ACC112 (cell line): ENCODE measurements around the gene PANX2.
A peak's percentile ranks its signal among the peaks of the same experiment; 100 is the strongest.

Experiments used
- H2AFZ ChIP-seq: fragments of 200-600 bp; sonication (generic); one replicate; pipeline ENCODE4 v1.6.0; 2017; ENCODE audit warnings: antibody characterized with exemption, low read length; ENCODE audit not compliant: unreplicated experiment
- H3K27ac ChIP-seq: fragments of 200-600 bp; sonication (generic); 2 replicates; pipeline ENCODE4 v1.5.1; 2014; ENCODE audit warnings: low read depth, mild to moderate bottlenecking, antibody characterized with exemption, low read length, moderate library complexity
- H3K27me3 ChIP-seq: fragments of 200-600 bp; sonication (generic); 2 replicates; pipeline ENCODE4 v1.6.1; 2014; ENCODE audit warnings: mild to moderate bottlenecking, antibody characterized with exemption, low read length, moderate library complexity, mixed read lengths; ENCODE audit not compliant: insufficient read depth
- H3K36me3 ChIP-seq: fragments of 200-600 bp; sonication (generic); 2 replicates; pipeline ENCODE4 v1.6.1; 2016; ENCODE audit warnings: mild to moderate bottlenecking, antibody characterized with exemption, low read length, moderate library complexity, mixed read lengths; ENCODE audit not compliant: insufficient read depth
- H3K4me1 ChIP-seq: fragments of 200-600 bp; sonication (generic); one replicate; pipeline ENCODE4 v1.6.1; 2016; ENCODE audit warnings: low read length, mixed read lengths; ENCODE audit not compliant: insufficient read depth, unreplicated experiment, control insufficient read depth
- H3K4me3 ChIP-seq: fragments of 200-600 bp; sonication (generic); 2 replicates; pipeline ENCODE4 v1.5.1; 2014; ENCODE audit warnings: mild to moderate bottlenecking, low read depth, low read length
- H3K79me2 ChIP-seq: fragments of 200-600 bp; sonication (generic); one replicate; pipeline ENCODE4 v1.6.0; 2016; ENCODE audit warnings: low read length; ENCODE audit not compliant: control insufficient read depth, unreplicated experiment, insufficient read depth

Gene PANX2

DNA sequence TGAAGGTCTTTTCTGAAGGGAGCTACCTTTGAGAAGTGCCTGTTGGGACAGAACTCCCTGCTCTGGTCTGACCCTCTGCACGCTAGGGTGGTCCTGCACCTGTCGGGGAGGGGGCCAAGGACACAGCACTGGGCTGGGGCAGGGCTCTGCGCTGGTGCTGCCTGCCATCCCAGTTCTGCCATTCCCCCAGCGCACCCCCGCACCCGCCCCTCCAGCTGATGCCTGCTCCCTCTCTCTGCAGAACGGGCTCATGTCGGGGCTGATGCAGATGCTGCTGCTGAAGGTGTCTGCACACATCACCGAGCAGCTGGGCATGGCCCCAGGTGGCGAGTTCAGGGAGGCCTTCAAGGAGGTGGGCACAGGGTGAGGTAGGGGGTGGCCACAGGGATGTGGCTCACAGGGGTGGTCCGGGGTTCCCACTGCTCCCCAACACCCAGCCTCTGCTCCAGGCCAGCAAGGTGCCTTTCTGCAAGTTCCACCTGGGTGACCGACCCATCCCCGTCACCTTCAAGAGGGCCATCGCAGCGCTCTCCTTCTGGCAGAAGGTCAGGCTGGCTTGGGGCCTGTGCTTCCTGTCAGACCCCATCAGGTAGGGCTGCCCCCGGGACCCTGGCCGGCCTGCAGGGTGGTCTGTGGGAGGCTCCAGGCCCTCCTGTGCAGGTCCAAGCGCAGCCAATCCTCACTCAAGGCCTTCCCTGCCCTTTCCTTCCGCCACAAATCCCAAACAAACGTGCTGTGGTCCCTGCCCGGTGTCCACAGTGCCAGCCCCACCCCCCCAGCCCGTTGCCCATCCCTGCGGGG is 26.7 kb downstream of the PANX2 start:
- no peak overlapping the region for H3K4me3 ChIP-seq
- no peaks in the 10 kb centered on the region for H3K36me3 ChIP-seq
- no peak overlapping the region for H3K27ac ChIP-seq
- H3K79me2 ChIP-seq = peaks cover 10% of the 10 kb centered on the region
- no peaks in the 10 kb centered on the region for H3K27me3 ChIP-seq
- H2AFZ ChIP-seq = no peak overlapping the region
- peaks cover 1% of the 10 kb centered on the region for H3K4me1 ChIP-seq

GRCh38 chr22:50197856-50198623 is 27.5 kb downstream of the PANX2 start:
- Histone ChIP-seq H3K4me3 (no peak overlapping the region), H2AFZ (no peak overlapping the region), H3K27me3 (no peaks in the 10 kb centered on the region), H3K79me2 (peaks cover 18% of the 10 kb centered on the region), H3K27ac (no peak overlapping the region), H3K36me3 (peaks cover under 1% of the 10 kb centered on the region; the same call in 1 of the 2 replicates), H3K4me1 (peaks cover 4% of the 10 kb centered on the region)

DNA sequence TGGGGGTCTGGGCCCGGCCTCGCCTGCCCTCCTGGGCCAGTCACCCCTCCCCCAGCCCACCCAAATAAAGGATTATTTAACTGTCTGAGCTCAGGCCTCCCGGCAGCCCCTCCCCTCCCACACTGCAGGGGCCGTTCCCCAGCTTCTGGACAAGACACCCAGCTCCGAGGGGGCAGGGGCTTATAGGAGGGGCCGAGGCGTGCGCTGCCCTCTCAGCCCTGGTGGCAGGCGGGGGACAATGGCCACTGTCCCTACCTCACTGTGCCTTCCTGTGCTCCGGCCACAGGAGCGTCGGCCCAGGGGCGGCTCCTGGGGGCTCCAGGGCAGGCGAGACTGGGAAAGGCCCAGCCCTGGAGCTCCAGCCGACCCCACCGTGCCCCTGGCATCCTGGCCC is 28.1 kb downstream of the PANX2 start:
- H2AFZ ChIP-seq = no peak overlapping the region
- H3K27ac ChIP-seq = no peak overlapping the region
- no peaks in the 10 kb centered on the region for H3K27me3 ChIP-seq
- H3K79me2 ChIP-seq = peaks cover 22% of the 10 kb centered on the region
- peaks cover 6% of the 10 kb centered on the region; the same call in 1 of the 2 replicates for H3K36me3 ChIP-seq
- no peak overlapping the region for H3K4me3 ChIP-seq
- peaks cover 4% of the 10 kb centered on the region for H3K4me1 ChIP-seq

- Histone ChIP-seq H3K36me3 (peaks cover 8% of the 10 kb centered on the region; the same call in 1 of the 2 replicates), H2AFZ (no peak overlapping the region), H3K4me3 (no peak overlapping the region), H3K27me3 (no peaks in the 10 kb centered on the region), H3K4me1 (peaks cover 4% of the 10 kb centered on the region), H3K27ac (no peak overlapping the region), H3K79me2 (peaks cover 24% of the 10 kb centered on the region)
These were observed 28.8 kb downstream of the PANX2 start for GRCh38 chr22:50199251-50199721.

- Histone ChIP-seq H2AFZ (no peak overlapping the region), H3K36me3 (peaks cover 8% of the 10 kb centered on the region; the same call in 1 of the 2 replicates), H3K27me3 (no peaks in the 10 kb centered on the region), H3K79me2 (peaks cover 24% of the 10 kb centered on the region), H3K4me3 (peak overlapping the region; percentile 86), H3K4me1 (peaks cover 4% of the 10 kb centered on the region), H3K27ac (no peak overlapping the region)
These were observed 29.4 kb downstream of the PANX2 start for GRCh38 chr22:50199829-50200460.

- peaks cover 4% of the 10 kb centered on the region for H3K4me1 ChIP-seq
- peak within 1 kb of the TSS; percentile 86 for H3K4me3 ChIP-seq
- peak within 1 kb of the TSS; percentile 60 for H2AFZ ChIP-seq
- no peaks in the 10 kb centered on the region for H3K27me3 ChIP-seq
- peaks cover 8% of the 10 kb centered on the region; the same call in 1 of the 2 replicates for H3K36me3 ChIP-seq
- H3K79me2 ChIP-seq = peaks cover 24% of the 10 kb centered on the region
- H3K27ac ChIP-seq = no peak within 1 kb of the TSS
These were observed 30.1 kb downstream of the PANX2 start, which contains the start of gene SELENOO for GRCh38 chr22:50200461-50201190. TSS of gene SELENOO (plus strand) at chr22:50201011. CDS start at chr22:50201037, 26 bp downstream.

DNA sequence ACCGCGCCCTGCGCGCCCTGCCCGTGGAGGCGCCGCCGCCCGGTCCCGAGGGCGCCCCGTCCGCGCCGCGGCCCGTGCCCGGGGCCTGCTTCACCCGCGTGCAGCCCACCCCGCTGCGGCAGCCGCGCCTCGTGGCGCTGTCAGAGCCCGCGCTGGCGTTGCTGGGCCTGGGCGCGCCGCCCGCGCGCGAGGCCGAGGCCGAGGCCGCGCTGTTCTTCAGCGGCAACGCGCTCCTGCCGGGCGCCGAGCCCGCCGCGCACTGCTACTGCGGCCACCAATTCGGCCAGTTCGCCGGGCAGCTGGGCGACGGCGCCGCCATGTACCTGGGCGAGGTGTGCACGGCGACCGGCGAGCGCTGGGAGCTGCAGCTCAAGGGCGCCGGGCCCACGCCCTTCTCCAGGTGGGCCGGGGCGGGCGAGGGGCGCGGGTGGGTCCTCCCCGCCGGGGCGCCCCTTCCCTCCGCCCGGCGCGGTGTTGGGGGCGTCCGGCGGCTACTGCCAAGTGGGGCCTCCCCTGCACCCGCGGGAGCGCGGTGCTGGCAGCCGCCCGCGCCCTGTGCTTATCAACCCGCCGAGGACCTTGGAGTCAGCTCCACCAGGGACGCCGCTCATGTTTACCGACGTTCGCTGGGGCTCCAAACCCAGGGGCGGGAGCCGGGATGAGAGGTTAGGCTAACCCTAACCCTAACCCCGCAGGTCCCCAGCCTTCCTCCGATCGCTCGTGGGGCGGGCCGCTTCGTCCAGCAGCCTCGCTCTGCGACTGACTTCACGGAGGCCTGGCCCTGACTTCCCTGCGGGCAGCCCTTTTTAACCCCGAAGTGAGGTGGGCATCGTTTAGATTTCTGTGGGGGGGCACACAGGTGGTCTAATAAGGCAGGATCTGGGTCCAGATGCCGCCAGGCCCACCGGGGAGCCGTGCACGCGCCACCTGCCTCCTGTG is 30.9 kb downstream of the PANX2 start:
- peak overlapping the region; percentile 60 for H2AFZ ChIP-seq
- peaks cover 4% of the 10 kb centered on the region for H3K4me1 ChIP-seq
- no peaks in the 10 kb centered on the region for H3K27me3 ChIP-seq
- H3K79me2 ChIP-seq = peaks cover 24% of the 10 kb centered on the region
- peak overlapping the region; percentile 86 for H3K4me3 ChIP-seq
- H3K27ac ChIP-seq = no peak overlapping the region
- H3K36me3 ChIP-seq = peaks cover 8% of the 10 kb centered on the region; the same call in 1 of the 2 replicates

- peak overlapping the region; percentile 86 for H3K4me3 ChIP-seq
- no peak overlapping the region for H2AFZ ChIP-seq
- no peak overlapping the region for H3K27ac ChIP-seq
- H3K4me1 ChIP-seq = peaks cover 4% of the 10 kb centered on the region
- peaks cover 8% of the 10 kb centered on the region; the same call in 1 of the 2 replicates for H3K36me3 ChIP-seq
- H3K27me3 ChIP-seq = no peaks in the 10 kb centered on the region
- H3K79me2 ChIP-seq = peaks cover 24% of the 10 kb centered on the region
These were observed 31.7 kb downstream of the PANX2 start for GRCh38 chr22:50202130-50202666.

DNA sequence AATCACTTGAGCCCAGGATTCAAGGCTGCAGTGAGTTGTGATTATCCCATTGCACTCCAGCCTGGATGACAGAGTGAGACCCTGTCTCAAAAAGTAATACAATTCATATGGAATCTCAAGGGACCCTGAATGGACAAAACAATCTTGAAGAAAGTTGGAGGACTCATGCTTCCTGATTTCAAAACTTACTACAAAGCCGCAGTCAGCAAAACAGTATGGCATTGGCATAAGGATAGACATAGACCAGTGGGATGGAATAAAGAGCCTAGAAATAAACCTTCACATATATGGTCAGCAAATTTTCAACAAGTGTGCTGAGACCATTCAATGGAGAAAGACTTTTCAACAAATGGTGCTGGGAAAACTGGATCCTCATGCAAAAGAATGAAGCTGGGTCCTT is 32.8 kb downstream of the PANX2 start:
- peaks cover 8% of the 10 kb centered on the region; the same call in 1 of the 2 replicates for H3K36me3 ChIP-seq
- H2AFZ ChIP-seq = no peak overlapping the region
- H3K4me3 ChIP-seq = no peak overlapping the region
- H3K27me3 ChIP-seq = no peaks in the 10 kb centered on the region
- H3K4me1 ChIP-seq = peaks cover 4% of the 10 kb centered on the region
- peaks cover 24% of the 10 kb centered on the region for H3K79me2 ChIP-seq
- no peak overlapping the region for H3K27ac ChIP-seq
